Lung (tissue), 12 donors: ENCODE data around the gene ZNF585A. TPM values are rescaled to one million over a fixed set of nuclear protein-coding genes. Genes with fewer than 3 reads are reported as not detected.
"Not testable (repeated sequence)": the region's sequence is repeated elsewhere in the genome, so short reads cannot be mapped to it uniquely, and the experiment has no call there.

Experiments used
- ATAC-seq: fragments of 200-7000 bp; cut with Tn5 transposase; one replicate; pipeline ENCODE4 v1.9.1; 2020; ENCODE audit warnings: moderate number of reproducible peaks; ENCODE audit not compliant: insufficient read depth, low FRiP score
- DNase-seq, 3 donors: peaks; one replicate each; pipeline ENCODE4 v3.0.0-alpha.2; 2013 to 2017
- H3K27ac ChIP-seq, 2 donors: one replicate each; pipeline ENCODE4 v1.5.1; 2013; ENCODE audit warnings: mild to moderate bottlenecking in 2 of 2, moderate library complexity in 2 of 2, control low read depth in 1 of 2, inconsistent platforms in 1 of 2, low read depth in 1 of 2, low read length in 1 of 2
- H3K27me3 ChIP-seq, 3 donors: one replicate each; pipeline ENCODE4 v1.5.1; 2013; ENCODE audit warnings: low read length in 2 of 3; ENCODE audit not compliant: control insufficient read depth in 3 of 3, insufficient read depth in 3 of 3
- H3K36me3 ChIP-seq, 4 donors: one replicate each; pipeline ENCODE4 v1.5.1; 2013; ENCODE audit warnings: low read length in 4 of 4, mild to moderate bottlenecking in 1 of 4, moderate library complexity in 1 of 4; ENCODE audit not compliant: control insufficient read depth in 4 of 4, insufficient read depth in 4 of 4
- H3K4me1 ChIP-seq, 5 donors: one replicate each; pipeline ENCODE4 v1.5.1; 2013; ENCODE audit warnings: low read length in 5 of 5, mild to moderate bottlenecking in 2 of 5, moderate library complexity in 1 of 5; ENCODE audit not compliant: control insufficient read depth in 5 of 5, insufficient read depth in 5 of 5
- H3K4me3 ChIP-seq: one replicate; pipeline ENCODE4 v1.5.1; 2013; ENCODE audit warnings: mild to moderate bottlenecking, control low read depth, moderate library complexity
- H3K9ac ChIP-seq, 2 donors: one replicate each; pipeline ENCODE4 v1.5.1; 2013; ENCODE audit warnings: low read length in 2 of 2, control low read depth in 1 of 2; ENCODE audit not compliant: insufficient read depth in 1 of 2
- H3K9me3 ChIP-seq, 4 donors: one replicate each; pipeline ENCODE4 v1.5.1; 2013; ENCODE audit warnings: low read length in 3 of 4, mild to moderate bottlenecking in 1 of 4, moderate library complexity in 1 of 4; ENCODE audit not compliant: control insufficient read depth in 4 of 4, insufficient read depth in 3 of 4
- CTCF ChIP-seq: IDR thresholded peaks from 2 replicates; pipeline ENCODE4 v1.5.1; 2012; ENCODE audit warnings: mild to moderate bottlenecking; ENCODE audit errors: control extremely low read depth, extremely low read depth
- WGBS, 2 donors: extraction: QIAGEN DNeasy Blood & Tissue Kit; methylation state at CpG; one replicate each; pipeline ENCODE4 v1.1.7; 2013; 5-methylcytosine and 5-hydroxymethylcytosine counted together
- polyA plus RNA-seq, 2 donors: library from polyadenylated mRNA; stranded (reverse); fragments of 200-250 nt; gene quantifications; one replicate each; pipeline ENCODE4 v1.2.1, GENCODE V29; 2013
- total RNA-seq, 2 donors: library from RNA; depleted of rRNA in 1 of 2; stranded (reverse); fragments of >200 nt in 1 of 2; gene quantifications; one replicate each; pipeline ENCODE4 v1.2.1, GENCODE V29; 2014 to 2021
- donor health status: control.
- donor health status: control.
- donor health status: Bipolar disorder and iron deficiency.
- donor health status: healthy.
- donor health status: DM: yes; HTN: yes; CAD: no.

Gene ZNF585A
- total and polyA plus RNA-seq, 4 donors = 8.5 to 17.2 (median 11.3) TPM

- WGBS, 2 donors = 94 to 98% methylated on average over 2 of the region's 2 CpGs
- Histone ChIP-seq H3K27ac (no peak overlapping the region), H3K4me1 (no peaks in the 10 kb centered on the region), H3K4me3 (no peak overlapping the region), H3K36me3 (peaks cover 12 to 25% (median 21%) of the 10 kb centered on the region in 4 donors), H3K9me3 (peaks cover 0 to 20% (median 2%) of the 10 kb centered on the region in 4 donors), H3K27me3 (no peaks in the 10 kb centered on the region), H3K9ac (no peak overlapping the region)
- DNase-seq (no peak), ATAC-seq (no peak)
- TF ChIP-seq CTCF = no peak
These were observed 25.3 kb upstream of the ZNF585A start for GRCh38 chr19:37197768-37198167.

- H3K4me1 ChIP-seq, H3K9ac ChIP-seq, H3K4me3 ChIP-seq, H3K27ac ChIP-seq, ATAC-seq, DNase-seq, H3K27me3 ChIP-seq: not testable (repeated sequence)
- H3K9me3 ChIP-seq = peaks cover 0 to 18% (median 3%) of the 10 kb centered on the region in 4 donors
- H3K36me3 ChIP-seq = peaks cover 13 to 30% (median 23%) of the 10 kb centered on the region in 4 donors
- 97 to 99% methylated on average over 4 to 5 of the region's 5 CpGs for WGBS, 2 donors
These were observed 24.6 kb upstream of the ZNF585A start for GRCh38 chr19:37197115-37197514.

GRCh38 chr19:37195248-37195647, 22.8 kb upstream of the ZNF585A start:
- H3K9me3 ChIP-seq = peaks cover 0 to 24% (median 4%) of the 10 kb centered on the region in 4 donors
- WGBS, 2 donors = 95 to 96% methylated on average over 4 of the region's 4 CpGs
- not testable (repeated sequence) for ATAC-seq, H3K4me3 ChIP-seq, H3K27me3 ChIP-seq, DNase-seq, H3K9ac ChIP-seq, H3K27ac ChIP-seq, H3K4me1 ChIP-seq
- peaks cover 16 to 40% (median 29%) of the 10 kb centered on the region in 4 donors for H3K36me3 ChIP-seq

GRCh38 chr19:37186071-37186470, 13.6 kb upstream of the ZNF585A start:
- not testable (repeated sequence) for H3K4me3 ChIP-seq, H3K9ac ChIP-seq, H3K4me1 ChIP-seq, H3K27ac ChIP-seq, DNase-seq, ATAC-seq, H3K27me3 ChIP-seq
- Histone ChIP-seq H3K9me3 (peaks cover 16 to 40% (median 34%) of the 10 kb centered on the region in 4 donors), H3K36me3 (peaks cover 15 to 64% (median 42%) of the 10 kb centered on the region in 4 donors)
- 99% methylated on average over 4 of the region's 4 CpGs for WGBS, 2 donors

GRCh38 chr19:37165635-37166034, 6.9 kb downstream of the ZNF585A start:
- Histone ChIP-seq H3K4me1 (no peaks in the 10 kb centered on the region), H3K27me3 (no peaks in the 10 kb centered on the region), H3K4me3 (no peak overlapping the region), H3K36me3 (peaks cover 9 to 59% (median 44%) of the 10 kb centered on the region in 4 donors), H3K27ac (no peak overlapping the region), H3K9me3 (peaks cover 6 to 40% (median 22%) of the 10 kb centered on the region in 4 donors), H3K9ac (no peak overlapping the region)
- no peak for ATAC-seq
- TF ChIP-seq CTCF = no peak
- no peak for DNase-seq
- WGBS, 2 donors = 94 to 96% methylated on average over 1 of the region's 1 CpG
